HG03565 (cell line): ENCODE data around the gene EGFR.

ENCODE experiments used
- ATAC-seq: cut with Tn5 transposase; IDR thresholded peaks from one replicate; pipeline ENCODE4 v1.9.1; 2021; ENCODE audit warnings: mild to moderate bottlenecking, moderate library complexity; ENCODE audit not compliant: unreplicated experiment

EGFR gene

GRCh38 chr7:55206235-55207029 lies 187.6 kb downstream of the EGFR start:
- peak; percentile 80 for ATAC-seq

- ATAC-seq = no peak
These were observed 188.8 kb downstream of the EGFR start for GRCh38 chr7:55207436-55208125.

- ATAC-seq = no peak
These were observed 190.5 kb downstream of the EGFR start for GRCh38 chr7:55209366-55209765.

- no peak for ATAC-seq
These were observed 191.4 kb downstream of the EGFR start for GRCh38 chr7:55210176-55210575.

- no peak for ATAC-seq
These were observed 191.9 kb downstream of the EGFR start for GRCh38 chr7:55210716-55211115.

GRCh38 chr7:55211726-55212125 lies 192.9 kb downstream of the EGFR start:
- ATAC-seq = no peak

GRCh38 chr7:55212176-55212575 lies 193.4 kb downstream of the EGFR start:
- ATAC-seq = no peak

GRCh38 chr7:55212838-55213237 lies 194.0 kb downstream of the EGFR start:
- no peak for ATAC-seq

GRCh38 chr7:55214707-55215106 lies 195.9 kb downstream of the EGFR start:
- ATAC-seq = no peak

GRCh38 chr7:55223023-55223422 lies 204.2 kb downstream of the EGFR start:
- no peak for ATAC-seq

GRCh38 chr7:55224111-55224510 lies 205.3 kb downstream of the EGFR start:
- ATAC-seq = no peak

- no peak for ATAC-seq
These were observed 206.0 kb downstream of the EGFR start for GRCh38 chr7:55224810-55225209.

- ATAC-seq = no peak
These were observed 211.2 kb downstream of the EGFR start for GRCh38 chr7:55230014-55230413.

- ATAC-seq = no peak
These were observed 213.0 kb downstream of the EGFR start for GRCh38 chr7:55231736-55232280.

GRCh38 chr7:55233001-55233400 lies 214.2 kb downstream of the EGFR start:
- ATAC-seq = no peak

GRCh38 chr7:55234408-55234807 lies 215.6 kb downstream of the EGFR start:
- ATAC-seq = no peak

GRCh38 chr7:55235115-55235514 lies 216.3 kb downstream of the EGFR start:
- no peak for ATAC-seq

GRCh38 chr7:55235801-55236200 lies 217.0 kb downstream of the EGFR start:
- no peak for ATAC-seq

GRCh38 chr7:55236476-55236875 lies 217.7 kb downstream of the EGFR start:
- no peak for ATAC-seq

GRCh38 chr7:55237156-55237893 lies 218.5 kb downstream of the EGFR start:
- ATAC-seq = no peak

GRCh38 chr7:55239406-55239805 lies 220.6 kb downstream of the EGFR start:
- no peak for ATAC-seq
